ENCODE data around the gene ZFP36L2.

- TF ChIP-seq CTCF (IDR thresholded peaks at IDR 0.05) (no peak), EP300 (IDR thresholded peaks at IDR 0.05) (no peak), POLR2A (IDR thresholded peaks at IDR 0.05) (no peak)
Observed at GRCh38 chr2:43218702-43219382, 7.6 kb downstream of the ZFP36L2 start.

All from gastroesophageal sphincter (tissue), 3 donors.